CD4-positive, alpha-beta T cell (primary cell): ENCODE results near the gene SLC10A1. TPM values are rescaled to one million over a fixed set of nuclear protein-coding genes. Genes with fewer than 3 reads are reported as not detected.

Experiments used
- ATAC-seq: fragments of 200-7000 bp; cut with Tn5 transposase; one replicate; pipeline ENCODE4 v1.10.0; 2022; ENCODE audit warnings: mild to moderate bottlenecking; ENCODE audit not compliant: poor library complexity
- CTCF ChIA-PET: fragments of 350-600 bp; sonication (Branson Sonifier 250); formaldehyde crosslinking; loops from one replicate; lab custom pipeline; 2021; ENCODE audit warnings: antibody characterized with exemption, inconsistent platforms; lab: Charles Lee
- POLR2A ChIA-PET: fragments of 350-600 bp; sonication (Branson Sonifier 250); formaldehyde crosslinking; loops from one replicate; lab custom pipeline; 2021; ENCODE audit warnings: antibody characterized with exemption, inconsistent platforms; lab: Charles Lee
- DNase-seq, 14 experiments: peaks; one replicate each; pipeline ENCODE4 v3.0.0-alpha.2; 2013 to 2020; ENCODE audit warnings: mixed read lengths in 2 of 14
- H3K27ac ChIP-seq, 2 donors: one replicate each; pipeline versions ENCODE4 v1.5.1 to v1.7.0; 2013; ENCODE audit warnings: low read length in 2 of 2, low read depth in 1 of 2, mild to moderate bottlenecking in 1 of 2
- H3K27me3 ChIP-seq, 2 experiments: 1 replicate in 1 of 2; 2 replicates in 1 of 2; pipeline versions ENCODE4 v1.6.1 to v1.7.0; 2013; ENCODE audit warnings: low read length in 2 of 2, control low read depth in 1 of 2, mild to moderate bottlenecking in 1 of 2, moderate library complexity in 1 of 2; ENCODE audit not compliant: insufficient read depth in 2 of 2, control insufficient read depth in 1 of 2
- H3K36me3 ChIP-seq: one replicate; pipeline ENCODE4 v1.6.1; 2013; ENCODE audit warnings: low read length, control low read depth; ENCODE audit not compliant: insufficient read depth
- H3K4me1 ChIP-seq: one replicate; pipeline ENCODE4 v1.6.1; 2013; ENCODE audit warnings: low read length, control low read depth; ENCODE audit not compliant: insufficient read depth
- H3K4me3 ChIP-seq: one replicate; pipeline ENCODE4 v1.5.1; 2013; ENCODE audit warnings: mild to moderate bottlenecking, low read length, moderate library complexity
- H3K9me3 ChIP-seq, 2 experiments: 1 replicate in 1 of 2; 2 replicates in 1 of 2; pipeline versions ENCODE4 v1.6.1 to v1.7.0; 2013; ENCODE audit warnings: low read length in 2 of 2, mild to moderate bottlenecking in 2 of 2, control low read depth in 1 of 2, moderate library complexity in 1 of 2; ENCODE audit not compliant: control insufficient read depth in 1 of 2, insufficient read depth in 1 of 2
- H3K27ac Mint-ChIP-seq: one replicate; pipeline ENCODE4 v1.8.0; 2020; ENCODE audit warnings: mixed read lengths
- H3K27me3 Mint-ChIP-seq: one replicate; pipeline ENCODE4 v1.8.0; 2021; ENCODE audit warnings: mixed read lengths
- H3K36me3 Mint-ChIP-seq: one replicate; pipeline ENCODE4 v1.8.0; 2021; ENCODE audit warnings: low read depth, mixed read lengths
- H3K4me1 Mint-ChIP-seq: one replicate; pipeline ENCODE4 v1.8.0; 2021; ENCODE audit warnings: low read depth, mixed read lengths
- H3K4me3 Mint-ChIP-seq: one replicate; pipeline ENCODE4 v1.8.0; 2020; ENCODE audit warnings: mild to moderate bottlenecking, mixed read lengths
- H3K9me3 Mint-ChIP-seq: one replicate; pipeline ENCODE4 v1.8.0; 2020; ENCODE audit warnings: mixed read lengths
- intact Hi-C, 2 experiments: fragments of 100-400 bp; cut with DNase I in 1 of 2; cut with micrococcal nuclease in 1 of 2; formaldehyde crosslinking; loops; one replicate each; pipeline versions ENCODE4 v1.15.1 to v1.9.0; 2023 to 2025; cut with DNase I, micrococcal nuclease
- total RNA-seq, 174 experiments: library from RNA in 2 of 174; stranded (reverse) in 2 of 174; gene quantifications; one replicate each; pipeline ENCODE4 v1.2.3 and lab custom pipeline; 2021 to 2026
- TF ChIP-seq, protein P1 (sequence below): fragments of 200-600 bp; IDR thresholded peaks from one replicate; pipeline ENCODE4 v1.8.0; 2022; ENCODE audit warnings: antibody characterized with exemption, mild to moderate bottlenecking

Gene SLC10A1
- total RNA-seq, 2 experiments from 2014 or later = not detected

DNA sequence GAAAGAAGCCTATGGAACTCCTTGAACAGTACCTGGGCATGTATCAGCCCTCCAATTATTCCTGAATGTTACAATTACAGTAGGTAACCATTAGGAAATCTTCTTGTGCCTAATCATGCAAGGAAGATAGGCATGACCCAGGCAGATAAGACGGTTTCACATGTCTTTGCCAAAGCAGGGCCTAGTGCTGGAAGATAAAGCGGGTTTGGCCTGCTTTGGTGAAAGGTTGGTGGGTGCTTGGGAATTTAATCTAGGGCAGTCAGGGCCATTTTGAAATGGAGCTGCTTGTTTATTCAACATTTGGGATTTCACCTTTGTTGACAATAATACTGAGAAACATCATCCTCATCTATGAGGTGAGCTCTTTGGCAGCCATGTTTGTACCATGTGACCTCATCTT is 42.6 kb downstream of the SLC10A1 start:
- Histone ChIP-seq H3K9me3 (no peaks in the 10 kb centered on the region), H3K27me3 (no peaks in the 10 kb centered on the region), H3K4me3 (no peak overlapping the region), H3K27ac (no peak overlapping the region), H3K36me3 (no peaks in the 10 kb centered on the region), H3K4me1 (peaks cover 10% of the 10 kb centered on the region)
- intact Hi-C loops = no loop called here
- Mint-ChIP-seq H3K36me3 (no peaks in the 10 kb centered on the region), H3K27me3 (no peaks in the 10 kb centered on the region), H3K27ac (no peak overlapping the region), H3K4me3 (no peak overlapping the region), H3K9me3 (no peaks in the 10 kb centered on the region), H3K4me1 (peaks cover 13% of the 10 kb centered on the region)
- ATAC-seq (no peak), DNase-seq (no peak)
- TF ChIP-seq, protein P1, sequence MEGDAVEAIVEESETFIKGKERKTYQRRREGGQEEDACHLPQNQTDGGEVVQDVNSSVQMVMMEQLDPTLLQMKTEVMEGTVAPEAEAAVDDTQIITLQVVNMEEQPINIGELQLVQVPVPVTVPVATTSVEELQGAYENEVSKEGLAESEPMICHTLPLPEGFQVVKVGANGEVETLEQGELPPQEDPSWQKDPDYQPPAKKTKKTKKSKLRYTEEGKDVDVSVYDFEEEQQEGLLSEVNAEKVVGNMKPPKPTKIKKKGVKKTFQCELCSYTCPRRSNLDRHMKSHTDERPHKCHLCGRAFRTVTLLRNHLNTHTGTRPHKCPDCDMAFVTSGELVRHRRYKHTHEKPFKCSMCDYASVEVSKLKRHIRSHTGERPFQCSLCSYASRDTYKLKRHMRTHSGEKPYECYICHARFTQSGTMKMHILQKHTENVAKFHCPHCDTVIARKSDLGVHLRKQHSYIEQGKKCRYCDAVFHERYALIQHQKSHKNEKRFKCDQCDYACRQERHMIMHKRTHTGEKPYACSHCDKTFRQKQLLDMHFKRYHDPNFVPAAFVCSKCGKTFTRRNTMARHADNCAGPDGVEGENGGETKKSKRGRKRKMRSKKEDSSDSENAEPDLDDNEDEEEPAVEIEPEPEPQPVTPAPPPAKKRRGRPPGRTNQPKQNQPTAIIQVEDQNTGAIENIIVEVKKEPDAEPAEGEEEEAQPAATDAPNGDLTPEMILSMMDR = no peak
- ChIA-PET POLR2A (interaction anchor here (1.0 to 1.6 kb wide), 2 partner anchors 12 kb away, joined by 3 to 32 read pairs; partner anchors contain the start of gene SRSF5), CTCF (no interaction called here)

DNA sequence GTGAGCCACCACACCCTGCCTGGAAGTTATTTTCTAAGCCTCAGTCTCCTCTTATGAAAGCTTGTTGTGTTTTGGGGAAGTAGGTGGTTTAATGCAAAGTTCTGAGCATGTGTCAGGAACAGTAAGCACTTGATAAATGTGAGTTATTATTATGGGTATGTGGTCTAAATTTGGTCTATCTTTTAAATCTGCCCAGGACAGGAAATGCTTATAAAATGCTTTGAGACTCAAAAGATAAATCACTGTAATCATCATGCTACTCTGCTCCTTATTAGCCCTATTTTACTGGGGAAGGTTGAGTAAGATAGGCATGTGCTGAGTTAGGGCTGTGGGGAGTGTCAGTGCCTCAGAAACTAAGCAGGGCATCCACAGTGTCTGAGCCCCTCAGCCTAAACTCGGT is 43.2 kb downstream of the SLC10A1 start:
- H3K4me3 Mint-ChIP-seq = no peak overlapping the region
- Histone ChIP-seq H3K4me3 (no peak overlapping the region), H3K27ac (no peak overlapping the region), H3K9me3 (no peaks in the 10 kb centered on the region), H3K4me1 (peaks cover 10% of the 10 kb centered on the region), H3K27me3 (no peaks in the 10 kb centered on the region), H3K36me3 (no peaks in the 10 kb centered on the region)
- CTCF ChIA-PET = no interaction called here
- POLR2A ChIA-PET = interaction anchor here (1.0 kb wide), 1 partner anchor 12 kb away, joined by 3 read pairs; no protein-coding TSS in a partner anchor
- no peaks in the 10 kb centered on the region for H3K27me3 Mint-ChIP-seq
- H3K4me1 Mint-ChIP-seq = peaks cover 13% of the 10 kb centered on the region
- no peaks in the 10 kb centered on the region for H3K9me3 Mint-ChIP-seq
- no peaks in the 10 kb centered on the region for H3K36me3 Mint-ChIP-seq
- H3K27ac Mint-ChIP-seq = no peak overlapping the region
- TF ChIP-seq, protein P1 = no peak
- no peak for DNase-seq
- no peak for ATAC-seq
- intact Hi-C loops = no loop called here

DNA sequence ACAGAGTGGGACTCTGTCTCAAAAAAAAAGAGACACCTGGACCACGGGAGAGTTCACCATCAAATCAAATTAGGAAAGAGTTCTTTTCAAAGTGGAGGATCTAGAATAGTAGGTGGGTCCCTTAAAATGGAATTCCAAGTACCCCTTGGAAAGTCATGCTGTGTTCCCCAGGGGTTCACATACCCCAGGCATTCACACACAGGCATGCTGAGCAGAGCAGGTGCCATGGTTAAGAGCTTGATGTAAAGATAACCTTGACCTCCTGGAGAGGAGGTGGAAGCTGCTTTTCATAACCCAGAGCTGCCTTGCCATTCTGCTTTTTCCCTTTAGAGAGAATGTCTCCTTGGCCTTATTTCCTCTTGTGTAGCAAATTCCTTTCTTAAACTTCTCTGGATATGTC is 44.3 kb downstream of the SLC10A1 start:
- Histone ChIP-seq H3K36me3 (no peaks in the 10 kb centered on the region), H3K9me3 (no peaks in the 10 kb centered on the region), H3K4me3 (no peak overlapping the region), H3K27me3 (no peaks in the 10 kb centered on the region), H3K4me1 (peaks cover 10% of the 10 kb centered on the region), H3K27ac (no peak overlapping the region)
- ChIA-PET POLR2A (interaction anchor here (0.7 kb wide), 2 partner anchors 21 to 778 kb away, joined by 3 to 4 read pairs; no protein-coding TSS in a partner anchor), CTCF (no interaction called here)
- Mint-ChIP-seq H3K4me3 (no peak overlapping the region), H3K4me1 (peaks cover 13% of the 10 kb centered on the region), H3K36me3 (no peaks in the 10 kb centered on the region), H3K27ac (no peak overlapping the region), H3K27me3 (no peaks in the 10 kb centered on the region), H3K9me3 (no peaks in the 10 kb centered on the region)
- intact Hi-C loops = no loop called here
- DNase-seq (no peak), ATAC-seq (no peak)
- TF ChIP-seq, protein P1 = no peak
